BLaER1 (cell line): ENCODE data around the gene EEF1A2.
"Not testable (repeated sequence)": the region's sequence is repeated elsewhere in the genome, so short reads cannot be mapped to it uniquely, and the experiment has no call there.

Experiments used
- H3K27ac ChIP-seq: shearing (Covaris generic); formaldehyde crosslinking; 2 replicates; pipeline ENCODE4 v1.8.1; 2022
- H3K27me3 ChIP-seq: shearing (Covaris generic); formaldehyde crosslinking; 2 replicates; pipeline ENCODE4 v1.8.1; 2022
- H3K36me3 ChIP-seq: shearing (Covaris generic); formaldehyde crosslinking; 2 replicates; pipeline ENCODE4 v1.8.1; 2022
- H3K4me1 ChIP-seq: shearing (Covaris generic); formaldehyde crosslinking; 2 replicates; pipeline ENCODE4 v1.8.1; 2022
- H3K4me2 ChIP-seq: shearing (Covaris generic); formaldehyde crosslinking; 2 replicates; pipeline ENCODE4 v1.8.1; 2022
- H3K4me3 ChIP-seq: shearing (Covaris generic); formaldehyde crosslinking; 2 replicates; pipeline ENCODE4 v1.8.1; 2022
- H3K9ac ChIP-seq: shearing (Covaris generic); formaldehyde crosslinking; 2 replicates; pipeline ENCODE4 v1.8.1; 2022
- H3K9me3 ChIP-seq: shearing (Covaris generic); formaldehyde crosslinking; 2 replicates; pipeline ENCODE4 v1.8.1; 2022
- H4K20me1 ChIP-seq: shearing (Covaris generic); formaldehyde crosslinking; 2 replicates; pipeline ENCODE4 v1.8.1; 2022
- Cebpa-rat ChIP-seq: shearing (Covaris generic); IDR thresholded peaks from 2 replicates; pipeline ENCODE4 v1.8.1; 2022

The EEF1A2 gene

GRCh38 chr20:63520934-63521601 is 22.2 kb upstream of the EEF1A2 start:
- no peak for TF ChIP-seq Cebpa-rat
- Histone ChIP-seq H3K27me3 (no peaks in the 10 kb centered on the region), H3K4me3 (peak overlapping the region; percentile 78), H3K9me3 (peaks cover 11% of the 10 kb centered on the region), H3K27ac (peak overlapping the region; percentile 90), H3K4me2 (peak overlapping the region; percentile 99), H3K36me3 (peaks cover 21% of the 10 kb centered on the region), H3K4me1 (peaks cover 64% of the 10 kb centered on the region), H3K9ac (peak overlapping the region; percentile 92), H4K20me1 (peaks cover 47% of the 10 kb centered on the region)

GRCh38 chr20:63520504-63520933 is 21.6 kb upstream of the EEF1A2 start, which contains the start of gene PPDPF:
TSS of gene PPDPF (plus strand) at chr20:63520765. CDS start at chr20:63521309, 544 bp downstream.
- H3K4me3 ChIP-seq, result peak within 1 kb of the TSS; percentile 78
- peak within 1 kb of the TSS; percentile 90 for H3K27ac ChIP-seq

GRCh38 chr20:63519668-63520503 is 21.0 kb upstream of the EEF1A2 start:
- peaks cover 17% of the 10 kb centered on the region for H3K9me3 ChIP-seq
- H3K9ac ChIP-seq, result peak overlapping the region; percentile 92
- H3K27ac ChIP-seq, result peak overlapping the region; percentile 90
- no peak for TF ChIP-seq Cebpa-rat
- H3K4me2 ChIP-seq, result peak overlapping the region; percentile 95
- peaks cover 54% of the 10 kb centered on the region for H3K4me1 ChIP-seq
- no peaks in the 10 kb centered on the region for H3K27me3 ChIP-seq
- H4K20me1 ChIP-seq, result peaks cover 35% of the 10 kb centered on the region
- H3K4me3 ChIP-seq, result peak overlapping the region; percentile 78
- H3K36me3 ChIP-seq, result peaks cover 21% of the 10 kb centered on the region

More at GRCh38 chr20:63520504-63520933, 21.6 kb upstream of the EEF1A2 start, which contains the start of gene PPDPF:
- Histone ChIP-seq H3K9me3 (peaks cover 13% of the 10 kb centered on the region), H3K27me3 (no peaks in the 10 kb centered on the region), H3K4me1 (peaks cover 59% of the 10 kb centered on the region), H3K9ac (peak within 1 kb of the TSS; percentile 92), H3K4me2 (peak within 1 kb of the TSS; percentile 99), H4K20me1 (peaks cover 41% of the 10 kb centered on the region), H3K36me3 (peaks cover 21% of the 10 kb centered on the region)
- no peak for TF ChIP-seq Cebpa-rat

GRCh38 chr20:63518946-63519667 is 20.2 kb upstream of the EEF1A2 start:
- peak overlapping the region; percentile 92 for H3K9ac ChIP-seq
- H3K9me3 ChIP-seq, result peaks cover 25% of the 10 kb centered on the region
- H4K20me1 ChIP-seq, result peaks cover 28% of the 10 kb centered on the region
- peak overlapping the region; percentile 90 for H3K27ac ChIP-seq
- peaks cover 21% of the 10 kb centered on the region for H3K36me3 ChIP-seq
- H3K4me1 ChIP-seq, result peaks cover 54% of the 10 kb centered on the region
- H3K27me3 ChIP-seq, result no peaks in the 10 kb centered on the region
- peak overlapping the region; percentile 95 for H3K4me2 ChIP-seq
- H3K4me3 ChIP-seq, result peak overlapping the region; percentile 78
- no peak for TF ChIP-seq Cebpa-rat

- peak overlapping the region; percentile 95 for H3K4me2 ChIP-seq
- TF ChIP-seq Cebpa-rat, result no peak
- no peaks in the 10 kb centered on the region for H3K27me3 ChIP-seq
- peaks cover 14% of the 10 kb centered on the region for H3K36me3 ChIP-seq
- peaks cover 24% of the 10 kb centered on the region for H3K9me3 ChIP-seq
- no peak overlapping the region for H3K27ac ChIP-seq
- H3K9ac ChIP-seq, result no peak overlapping the region
- H3K4me1 ChIP-seq, result peaks cover 52% of the 10 kb centered on the region
- H4K20me1 ChIP-seq, result peaks cover 23% of the 10 kb centered on the region
- H3K4me3 ChIP-seq, result no peak overlapping the region
Measured at GRCh38 chr20:63518351-63518861, 19.5 kb upstream of the EEF1A2 start.

GRCh38 chr20:63517376-63518309 is 18.8 kb upstream of the EEF1A2 start:
- no peak overlapping the region for H3K9ac ChIP-seq

GRCh38 chr20:63514520-63514919 is 15.6 kb upstream of the EEF1A2 start:
- H3K4me3 ChIP-seq, H3K27ac ChIP-seq, H3K36me3 ChIP-seq, H3K27me3 ChIP-seq, H3K9ac ChIP-seq, H4K20me1 ChIP-seq, H3K4me2 ChIP-seq: not testable (repeated sequence)
- peaks cover 36% of the 10 kb centered on the region for H3K4me1 ChIP-seq
- peaks cover 23% of the 10 kb centered on the region for H3K9me3 ChIP-seq

More at GRCh38 chr20:63517376-63518309, 18.8 kb upstream of the EEF1A2 start:
- H3K4me1 ChIP-seq, result peaks cover 46% of the 10 kb centered on the region
- peak overlapping the region; percentile 95 for H3K4me2 ChIP-seq
- H3K36me3 ChIP-seq, result peaks cover 8% of the 10 kb centered on the region
- H3K4me3 ChIP-seq, result no peak overlapping the region
- H3K27me3 ChIP-seq, result no peaks in the 10 kb centered on the region
- H3K9me3 ChIP-seq, result peaks cover 21% of the 10 kb centered on the region
- H4K20me1 ChIP-seq, result peaks cover 17% of the 10 kb centered on the region
- no peak overlapping the region for H3K27ac ChIP-seq
- TF ChIP-seq Cebpa-rat, result no peak

GRCh38 chr20:63513207-63513606 is 14.3 kb upstream of the EEF1A2 start:
- TF ChIP-seq Cebpa-rat, result no peak
- H3K27me3 ChIP-seq, result no peaks in the 10 kb centered on the region

More at GRCh38 chr20:63513207-63513606, 14.3 kb upstream of the EEF1A2 start:
- H3K9ac ChIP-seq, result no peak overlapping the region
- no peak overlapping the region for H3K4me3 ChIP-seq
- H4K20me1 ChIP-seq, result no peaks in the 10 kb centered on the region
- H3K9me3 ChIP-seq, result peaks cover 27% of the 10 kb centered on the region
- H3K36me3 ChIP-seq, result no peaks in the 10 kb centered on the region; the same call in 1 of the 2 replicates
- H3K4me2 ChIP-seq, result no peak overlapping the region
- H3K27ac ChIP-seq, result no peak overlapping the region
- peaks cover 27% of the 10 kb centered on the region for H3K4me1 ChIP-seq
